Smooth muscle cell (in vitro differentiated cells): ENCODE measurements around the gene TMEM92. TPM values are rescaled to one million over a fixed set of nuclear protein-coding genes. Genes with fewer than 3 reads are reported as not detected.

Experiments
- DNase-seq: peaks from one replicate; lab custom pipeline; 2025; ENCODE audit not compliant: unreplicated experiment; lab: John Stamatoyannopoulos, UW
- H2AFZ ChIP-seq: fragments of 200-600 bp; sonication (generic); 2 replicates; pipeline ENCODE4 v1.6.0; 2016; ENCODE audit warnings: antibody characterized with exemption, low read depth, mild to moderate bottlenecking
- H3F3A ChIP-seq: fragments of 200-600 bp; sonication (generic); 2 replicates; pipeline ENCODE4 v1.6.0; 2017; ENCODE audit warnings: antibody characterized with exemption, low read depth
- H3K27ac ChIP-seq: fragments of 200-600 bp; sonication (generic); 2 replicates; pipeline ENCODE4 v1.5.1; 2016; ENCODE audit warnings: low read depth, mild to moderate bottlenecking
- H3K27me3 ChIP-seq: fragments of 200-600 bp; sonication (generic); 2 replicates; pipeline ENCODE4 v1.6.1; 2016; ENCODE audit warnings: low read depth, mild to moderate bottlenecking
- H3K36me3 ChIP-seq: fragments of 200-600 bp; sonication (generic); 2 replicates; pipeline ENCODE4 v1.5.1; 2016; ENCODE audit warnings: low read depth
- H3K4me1 ChIP-seq: fragments of 200-600 bp; sonication (generic); 2 replicates; pipeline ENCODE4 v1.5.1; 2016; ENCODE audit warnings: low read depth
- H3K4me2 ChIP-seq: fragments of 200-600 bp; sonication (generic); 2 replicates; pipeline ENCODE4 v1.6.0; 2016; ENCODE audit warnings: mild to moderate bottlenecking
- H3K4me3 ChIP-seq: fragments of 200-600 bp; sonication (generic); 2 replicates; pipeline ENCODE4 v1.5.1; 2016; ENCODE audit warnings: mild to moderate bottlenecking
- H3K79me2 ChIP-seq: fragments of 200-600 bp; sonication (generic); 2 replicates; pipeline ENCODE4 v1.6.0; 2016; ENCODE audit warnings: low read depth, mild to moderate bottlenecking
- H3K9ac ChIP-seq: fragments of 200-600 bp; sonication (generic); 2 replicates; pipeline ENCODE4 v1.6.0; 2016; ENCODE audit warnings: low read depth
- H3K9me3 ChIP-seq: fragments of 200-600 bp; sonication (generic); replicated peaks from 2 replicates; pipeline ENCODE4 v1.5.1; 2016; ENCODE audit warnings: low read depth
- H4K20me1 ChIP-seq: fragments of 200-600 bp; sonication (generic); 2 replicates; pipeline ENCODE4 v1.6.0; 2016; ENCODE audit warnings: low read depth
- WGBS: methylation state at CpG from one replicate; pipeline ENCODE4 v1.1.7; 2016; ENCODE audit warnings: low lambda C conversion rate; 5-methylcytosine and 5-hydroxymethylcytosine counted together
- polyA plus RNA-seq: library from polyadenylated mRNA; unstranded; fragments of >200 nt; fragmentation: Nextera tagmentation; extraction: Ambion mirVana; gene quantifications from 2 replicates; pipeline ENCODE4 v1.2.1, GENCODE V29; 2016
- total RNA-seq: library from RNA; depleted of rRNA; stranded (reverse); fragments of >200 nt; gene quantifications from 2 replicates; pipeline ENCODE4 v1.2.3, GENCODE V29; 2014
- TF ChIP-seq, protein P1 (sequence below): fragments of 200-600 bp; sonication (generic); IDR thresholded peaks from 2 replicates; pipeline ENCODE4 v1.5.1; 2017; ENCODE audit warnings: borderline replicate concordance, mild to moderate bottlenecking, antibody characterized with exemption; ENCODE audit not compliant: insufficient read depth, poor library complexity, severe bottlenecking

TMEM92 gene
- total and polyA plus RNA-seq, 2 experiments from 2014 or later, result 4.8 to 7.4 TPM

DNA sequence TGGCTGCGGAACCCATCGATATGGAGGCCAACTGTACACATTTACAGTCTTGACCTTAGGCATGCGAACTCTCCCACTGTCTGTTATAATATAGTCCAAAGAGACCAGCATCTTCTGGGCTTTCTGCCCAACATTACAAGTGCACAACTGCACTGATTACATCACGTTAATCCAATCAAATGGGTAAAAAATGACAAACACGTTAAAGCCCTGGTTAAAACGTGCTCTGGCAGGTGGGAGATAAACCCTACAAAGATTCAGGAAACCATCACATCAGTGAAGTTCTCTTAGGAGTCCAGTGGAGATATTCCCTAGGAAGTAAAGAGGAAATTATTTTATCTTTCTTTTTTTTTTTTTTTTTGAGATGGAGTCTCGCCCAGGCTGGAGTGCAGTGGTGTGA, 48.0 kb downstream of the TMEM92 start:
- no peak overlapping the region for H3K4me3 ChIP-seq
- H3K4me2 ChIP-seq, result no peak overlapping the region
- no peaks in the 10 kb centered on the region for H3K36me3 ChIP-seq
- H3K27ac ChIP-seq, result no peak overlapping the region
- TF ChIP-seq, protein P1, sequence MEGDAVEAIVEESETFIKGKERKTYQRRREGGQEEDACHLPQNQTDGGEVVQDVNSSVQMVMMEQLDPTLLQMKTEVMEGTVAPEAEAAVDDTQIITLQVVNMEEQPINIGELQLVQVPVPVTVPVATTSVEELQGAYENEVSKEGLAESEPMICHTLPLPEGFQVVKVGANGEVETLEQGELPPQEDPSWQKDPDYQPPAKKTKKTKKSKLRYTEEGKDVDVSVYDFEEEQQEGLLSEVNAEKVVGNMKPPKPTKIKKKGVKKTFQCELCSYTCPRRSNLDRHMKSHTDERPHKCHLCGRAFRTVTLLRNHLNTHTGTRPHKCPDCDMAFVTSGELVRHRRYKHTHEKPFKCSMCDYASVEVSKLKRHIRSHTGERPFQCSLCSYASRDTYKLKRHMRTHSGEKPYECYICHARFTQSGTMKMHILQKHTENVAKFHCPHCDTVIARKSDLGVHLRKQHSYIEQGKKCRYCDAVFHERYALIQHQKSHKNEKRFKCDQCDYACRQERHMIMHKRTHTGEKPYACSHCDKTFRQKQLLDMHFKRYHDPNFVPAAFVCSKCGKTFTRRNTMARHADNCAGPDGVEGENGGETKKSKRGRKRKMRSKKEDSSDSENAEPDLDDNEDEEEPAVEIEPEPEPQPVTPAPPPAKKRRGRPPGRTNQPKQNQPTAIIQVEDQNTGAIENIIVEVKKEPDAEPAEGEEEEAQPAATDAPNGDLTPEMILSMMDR, result no peak
- H2AFZ ChIP-seq, result no peak overlapping the region
- H3F3A ChIP-seq, result peaks cover 8% of the 10 kb centered on the region
- H3K9ac ChIP-seq, result no peak overlapping the region
- no peak for DNase-seq
- H3K4me1 ChIP-seq, result peaks cover 8% of the 10 kb centered on the region
- H3K79me2 ChIP-seq, result no peaks in the 10 kb centered on the region
- no peaks in the 10 kb centered on the region for H3K9me3 ChIP-seq
- 90% methylated on average over 7 of the region's 7 CpGs for WGBS
- no peaks in the 10 kb centered on the region for H4K20me1 ChIP-seq
- no peaks in the 10 kb centered on the region for H3K27me3 ChIP-seq

DNA sequence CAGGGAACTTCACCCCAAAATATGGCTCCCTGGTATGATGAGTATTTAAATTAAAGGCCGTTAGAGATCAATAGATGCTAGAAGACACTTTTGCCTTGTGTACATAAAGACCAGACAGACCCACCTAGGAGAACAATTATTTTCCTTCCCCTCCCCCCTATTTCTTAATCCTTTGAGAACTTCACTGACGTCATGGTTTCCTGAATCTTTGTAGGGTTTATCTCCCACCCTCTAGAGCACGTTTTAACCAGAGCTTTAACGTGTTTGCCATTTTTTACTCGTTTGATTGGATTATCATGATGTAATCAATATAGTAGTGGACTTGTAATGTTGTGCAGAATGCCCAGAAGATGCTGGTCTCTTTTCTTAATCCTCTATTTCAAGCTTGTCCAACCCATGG, 48.8 kb downstream of the TMEM92 start:
- no peak for DNase-seq
- no peaks in the 10 kb centered on the region for H3K36me3 ChIP-seq
- TF ChIP-seq, protein P1, result no peak
- H3K4me3 ChIP-seq, result no peak overlapping the region
- H3K79me2 ChIP-seq, result no peaks in the 10 kb centered on the region
- H4K20me1 ChIP-seq, result no peaks in the 10 kb centered on the region
- peaks cover 8% of the 10 kb centered on the region for H3K4me1 ChIP-seq
- H3K27me3 ChIP-seq, result no peaks in the 10 kb centered on the region
- no peaks in the 10 kb centered on the region for H3K9me3 ChIP-seq
- no peak overlapping the region for H3K4me2 ChIP-seq
- peaks cover 8% of the 10 kb centered on the region for H3F3A ChIP-seq
- H2AFZ ChIP-seq, result no peak overlapping the region
- no peak overlapping the region for H3K9ac ChIP-seq
- H3K27ac ChIP-seq, result no peak overlapping the region
- WGBS, result 47% methylated on average over 5 of the region's 5 CpGs

DNA sequence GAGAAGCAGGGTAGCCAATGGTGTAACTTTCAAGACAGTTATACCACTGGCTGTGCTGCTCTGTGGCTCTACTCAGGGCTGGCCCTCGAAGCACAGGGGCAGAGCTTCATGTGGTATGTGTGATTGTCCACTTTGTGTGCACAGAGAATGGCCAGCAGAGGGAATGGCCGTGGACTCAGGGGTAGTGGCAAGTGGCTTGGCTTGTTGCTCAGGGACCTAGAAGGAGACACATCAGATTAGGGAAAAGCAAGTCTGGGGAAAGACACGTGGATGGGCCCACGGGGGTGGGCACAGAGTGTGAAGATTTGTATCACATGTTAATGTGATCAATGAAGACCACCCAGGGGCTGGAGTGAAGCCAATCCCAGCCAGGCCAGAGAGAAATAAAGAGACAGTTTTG, 51.6 kb downstream of the TMEM92 start:
- no peaks in the 10 kb centered on the region for H3K9me3 ChIP-seq
- no peak overlapping the region for H2AFZ ChIP-seq
- H4K20me1 ChIP-seq, result no peaks in the 10 kb centered on the region
- no peak overlapping the region for H3K4me2 ChIP-seq
- no peaks in the 10 kb centered on the region for H3K79me2 ChIP-seq
- H3F3A ChIP-seq, result no peaks in the 10 kb centered on the region
- H3K36me3 ChIP-seq, result no peaks in the 10 kb centered on the region
- no peak overlapping the region for H3K27ac ChIP-seq
- TF ChIP-seq, protein P1, result no peak
- no peak overlapping the region for H3K9ac ChIP-seq
- DNase-seq, result no peak
- 90% methylated on average over 4 of the region's 4 CpGs for WGBS
- no peaks in the 10 kb centered on the region for H3K4me1 ChIP-seq
- no peaks in the 10 kb centered on the region for H3K27me3 ChIP-seq
- no peak overlapping the region for H3K4me3 ChIP-seq

DNA sequence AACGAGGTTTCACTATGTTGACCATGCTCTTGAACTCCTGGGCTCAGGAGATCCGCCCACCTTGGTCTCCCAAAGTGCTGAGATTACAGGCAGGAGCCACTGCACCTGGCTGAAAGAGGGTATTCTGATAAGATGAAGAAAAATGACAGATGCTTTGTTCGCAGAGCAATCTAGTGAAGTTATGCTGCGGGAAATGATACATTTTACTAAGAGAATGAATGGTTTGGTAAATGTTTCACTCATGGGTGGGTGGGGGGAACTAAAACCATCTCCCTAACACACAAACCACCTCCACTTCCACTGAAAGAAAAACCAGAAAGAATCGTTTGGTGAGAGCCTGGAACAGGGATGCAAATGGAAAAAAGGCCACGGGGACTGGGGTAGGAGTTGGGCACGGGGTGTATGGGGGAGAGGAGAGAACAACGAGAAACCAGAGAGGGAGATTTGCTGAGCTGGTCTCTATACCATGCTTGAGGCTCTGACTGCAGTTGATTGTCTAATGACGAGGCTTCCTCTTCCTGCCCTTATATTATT, 52.6 kb downstream of the TMEM92 start:
- Histone ChIP-seq H3K27ac (no peak overlapping the region), H3F3A (no peaks in the 10 kb centered on the region), H3K9me3 (no peaks in the 10 kb centered on the region), H3K36me3 (no peaks in the 10 kb centered on the region), H3K4me2 (no peak overlapping the region), H3K27me3 (no peaks in the 10 kb centered on the region), H3K79me2 (no peaks in the 10 kb centered on the region), H3K4me1 (no peaks in the 10 kb centered on the region), H3K9ac (no peak overlapping the region), H3K4me3 (no peak overlapping the region), H4K20me1 (no peaks in the 10 kb centered on the region), H2AFZ (no peak overlapping the region)
- no peak for DNase-seq
- TF ChIP-seq, protein P1, result no peak
- WGBS, result 79% methylated on average over 9 of the region's 9 CpGs
